SK-N-DZ (cell line): ENCODE results near the gene KRTAP10-5.
"Not testable (repeated sequence)": the region's sequence is repeated elsewhere in the genome, so short reads cannot be mapped to it uniquely, and the experiment has no call there.

ENCODE experiments used
- DNase-seq: peaks from one replicate; pipeline ENCODE4 v3.0.0-alpha.2; 2015; ENCODE audit warnings: low spot score

KRTAP10-5 gene

DNA sequence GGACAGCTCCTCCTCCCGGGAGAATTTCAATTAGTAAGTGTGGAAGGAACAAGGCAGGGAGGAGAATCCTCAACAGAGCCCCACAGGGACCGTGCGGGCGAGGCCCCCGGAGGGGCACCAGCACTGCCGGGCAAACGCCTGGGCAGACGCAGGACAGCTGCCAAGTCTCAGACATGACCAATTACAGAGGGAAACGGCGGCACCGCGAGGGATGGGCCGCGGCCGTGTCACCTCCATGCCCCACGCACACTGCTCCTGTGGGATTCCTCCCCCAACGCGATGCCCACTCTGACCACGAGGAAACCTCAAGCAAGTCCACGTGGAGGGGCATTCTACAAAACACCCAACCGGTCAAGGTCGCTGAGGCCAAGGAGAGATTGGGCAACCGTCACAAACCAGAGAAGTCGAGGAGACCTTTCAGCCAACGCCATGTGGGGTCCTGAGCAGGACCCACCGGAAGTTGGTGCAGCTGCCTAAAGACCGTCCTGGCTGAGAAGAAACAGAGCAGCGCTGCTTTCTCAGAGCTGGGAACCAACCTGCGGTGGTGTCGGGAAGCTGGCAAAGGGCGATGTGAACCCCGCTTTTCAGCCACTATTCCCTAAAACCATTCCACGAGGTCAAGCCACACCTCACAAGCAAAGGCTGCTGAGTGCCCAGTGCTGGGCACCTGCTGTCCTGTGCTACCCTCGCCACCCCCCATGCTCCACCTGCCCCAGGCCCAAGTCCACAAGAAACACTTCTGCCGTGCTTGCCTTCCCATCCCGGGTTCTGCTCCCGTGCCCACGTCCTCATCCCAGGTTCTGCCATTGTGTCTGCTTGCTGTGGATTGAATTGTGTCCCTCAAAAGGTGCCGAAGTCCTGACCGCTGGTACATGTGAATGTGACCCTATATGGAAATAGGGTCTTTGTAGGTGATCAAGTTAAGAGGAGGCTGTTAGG lies 8.3 kb downstream of the KRTAP10-5 start:
- DNase-seq = no peak

DNA sequence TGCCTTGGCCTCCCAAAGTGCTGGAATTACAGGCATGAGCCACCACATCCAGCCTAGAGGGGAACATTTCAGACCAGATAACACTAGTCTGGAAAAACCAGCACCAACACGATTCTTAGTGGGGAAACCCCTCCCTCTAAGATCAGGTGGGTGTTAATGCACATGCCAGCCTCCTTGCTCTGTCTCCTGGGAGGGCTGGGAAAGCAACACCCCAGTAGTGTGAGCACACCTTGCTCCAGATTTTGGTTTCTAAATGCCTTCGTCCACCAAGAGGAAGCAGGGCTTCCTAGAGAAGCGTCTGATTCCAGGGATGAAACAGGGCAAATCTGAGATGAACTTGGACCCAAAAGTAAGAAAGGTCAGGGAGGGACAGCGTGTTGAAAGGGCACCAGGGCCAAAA lies 9.1 kb downstream of the KRTAP10-5 start:
- no peak for DNase-seq

DNA sequence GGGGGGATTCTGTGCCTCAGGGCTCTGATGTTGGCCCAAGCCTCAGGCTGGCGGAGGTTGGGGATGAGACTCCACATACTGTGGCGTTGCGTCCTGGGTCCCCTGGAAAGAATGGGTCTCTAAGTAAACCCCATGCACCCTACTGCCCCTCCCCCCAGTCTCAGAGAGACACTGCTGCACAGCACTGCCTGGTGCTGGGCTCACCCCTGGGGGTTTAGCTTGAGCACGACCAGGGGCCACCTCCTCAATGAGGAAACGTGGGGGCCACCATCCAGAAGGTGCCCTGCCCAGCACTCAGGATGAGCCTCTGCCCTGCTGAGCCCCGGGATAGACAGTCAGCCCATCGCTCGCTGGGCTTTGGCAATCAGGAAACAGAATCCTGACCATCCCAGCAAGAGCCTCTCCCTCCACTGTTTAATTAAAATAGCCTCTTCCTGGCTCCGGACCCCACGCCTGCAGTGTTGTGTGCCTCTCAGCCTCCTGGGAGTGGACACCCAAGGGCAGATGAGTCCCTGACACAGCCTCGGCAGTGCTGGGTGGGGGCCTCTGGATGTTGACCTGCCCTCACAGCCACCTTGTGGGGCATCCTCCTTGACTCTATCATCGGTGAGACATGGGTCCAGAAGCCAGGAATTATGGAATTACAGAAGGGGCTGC lies 10.4 kb downstream of the KRTAP10-5 start:
- DNase-seq = no peak

DNA sequence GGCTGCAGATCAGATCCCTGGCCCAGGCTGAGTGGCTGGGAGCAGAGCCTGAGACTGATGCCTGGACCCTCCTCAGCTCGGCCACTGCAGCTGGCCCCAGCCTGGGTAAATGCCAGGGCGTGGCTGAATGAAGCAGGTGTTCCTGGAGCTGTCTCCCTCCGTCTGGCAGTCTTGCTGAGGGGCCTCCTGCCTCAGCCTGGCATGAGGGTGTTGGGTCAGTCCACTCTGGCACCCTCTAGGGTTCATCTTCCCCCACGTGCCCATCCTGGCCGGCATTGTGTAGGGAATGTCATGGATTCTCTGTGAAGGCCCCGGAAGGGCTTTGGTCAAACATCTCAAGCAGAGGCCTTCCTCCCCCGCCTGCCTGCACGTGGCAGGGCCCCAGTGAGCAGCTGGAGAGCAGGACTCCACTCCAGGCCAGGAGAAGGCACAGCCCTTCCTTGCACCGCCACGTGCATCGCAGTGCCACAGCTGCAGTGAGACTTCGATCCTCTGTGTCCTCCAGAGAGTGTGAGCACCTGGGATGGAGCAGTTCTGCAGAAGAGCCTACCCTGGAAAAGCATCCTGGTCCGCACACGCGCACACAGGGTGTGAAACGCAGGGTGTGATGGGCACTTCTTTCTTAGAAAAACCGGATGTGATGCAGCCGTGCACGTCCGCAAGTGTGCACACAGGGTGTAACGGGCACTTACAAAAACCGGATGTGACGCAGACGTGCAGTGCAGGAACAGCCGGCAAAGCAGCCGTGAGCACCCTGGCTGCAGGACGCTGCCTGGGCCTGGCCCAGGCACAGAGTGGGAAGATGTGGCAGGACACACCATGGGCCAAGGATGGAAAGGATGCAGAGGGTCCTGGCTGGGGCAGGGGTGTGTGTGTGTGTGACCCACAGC lies 11.5 kb downstream of the KRTAP10-5 start:
- DNase-seq = no peak

DNA sequence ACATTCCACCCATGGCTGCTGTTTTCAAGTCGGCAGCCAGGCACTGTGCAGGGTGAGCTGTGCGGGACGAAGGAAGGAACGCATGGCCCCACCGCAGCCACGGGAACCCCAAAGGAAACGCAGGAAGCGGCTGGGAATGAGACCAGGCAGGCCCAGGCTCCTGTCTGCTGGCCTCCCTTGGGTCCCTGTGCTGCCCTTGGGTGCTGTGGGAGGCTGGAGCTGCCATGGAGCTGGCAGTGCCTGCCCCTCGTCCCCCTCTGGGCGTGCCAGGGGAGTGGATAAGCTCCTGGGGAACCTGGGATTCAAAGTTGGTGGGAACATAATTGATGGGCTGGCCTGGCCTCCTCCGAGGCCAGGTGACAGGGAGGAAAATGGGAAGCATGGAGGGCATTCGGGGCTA lies 12.1 kb downstream of the KRTAP10-5 start:
- DNase-seq = no peak

DNA sequence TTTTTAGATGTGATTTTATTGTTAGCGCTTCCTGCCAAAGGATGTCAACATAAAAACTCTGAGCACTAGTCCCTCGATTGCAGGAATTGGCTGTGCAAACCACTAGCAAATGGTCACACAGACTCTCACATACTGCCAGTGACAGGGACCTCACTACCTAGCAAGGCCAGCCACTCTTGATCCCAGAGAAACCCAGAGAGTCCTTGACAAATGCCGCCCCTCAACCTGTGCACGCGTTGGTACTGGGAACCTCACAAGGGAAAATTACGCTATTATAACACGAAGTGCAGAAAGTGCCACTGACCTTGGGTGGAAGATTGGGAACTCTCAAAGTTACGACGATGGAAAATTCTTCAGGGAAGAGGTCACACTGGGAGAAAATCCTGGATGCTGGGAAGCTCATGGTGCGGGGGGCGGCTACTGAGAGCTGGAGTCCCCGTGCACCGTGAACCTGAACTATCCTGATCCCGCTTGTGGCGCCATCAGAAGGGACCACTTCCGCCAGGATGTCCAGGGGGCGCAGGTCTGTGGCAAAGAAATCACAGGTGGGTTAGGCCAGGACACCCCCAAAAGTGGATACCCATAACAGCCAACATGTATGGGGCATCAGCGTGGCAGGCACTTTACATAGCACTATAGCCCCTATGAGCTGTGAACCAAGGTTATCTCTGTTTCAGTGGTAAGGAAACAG lies 12.8 kb downstream of the KRTAP10-5 start:
- DNase-seq = no peak

DNA sequence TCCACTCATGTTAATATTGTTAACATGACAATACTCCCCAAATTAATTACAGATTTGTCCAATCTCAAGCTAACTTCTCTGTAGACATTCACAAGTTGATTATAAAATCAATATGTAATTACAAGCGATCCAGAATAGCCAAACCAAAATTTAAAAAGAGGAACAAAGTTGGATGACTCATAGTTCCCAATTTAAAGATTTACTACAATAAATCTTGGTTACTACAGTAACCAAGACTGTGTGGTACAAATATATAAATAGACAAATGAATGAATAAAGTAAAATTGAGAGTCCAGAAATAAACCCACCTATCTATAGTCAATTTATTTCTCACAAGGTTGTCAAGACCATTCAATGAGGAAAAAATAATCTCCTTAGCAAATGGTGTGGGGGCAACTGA lies 14.0 kb downstream of the KRTAP10-5 start:
- DNase-seq = no peak

DNA sequence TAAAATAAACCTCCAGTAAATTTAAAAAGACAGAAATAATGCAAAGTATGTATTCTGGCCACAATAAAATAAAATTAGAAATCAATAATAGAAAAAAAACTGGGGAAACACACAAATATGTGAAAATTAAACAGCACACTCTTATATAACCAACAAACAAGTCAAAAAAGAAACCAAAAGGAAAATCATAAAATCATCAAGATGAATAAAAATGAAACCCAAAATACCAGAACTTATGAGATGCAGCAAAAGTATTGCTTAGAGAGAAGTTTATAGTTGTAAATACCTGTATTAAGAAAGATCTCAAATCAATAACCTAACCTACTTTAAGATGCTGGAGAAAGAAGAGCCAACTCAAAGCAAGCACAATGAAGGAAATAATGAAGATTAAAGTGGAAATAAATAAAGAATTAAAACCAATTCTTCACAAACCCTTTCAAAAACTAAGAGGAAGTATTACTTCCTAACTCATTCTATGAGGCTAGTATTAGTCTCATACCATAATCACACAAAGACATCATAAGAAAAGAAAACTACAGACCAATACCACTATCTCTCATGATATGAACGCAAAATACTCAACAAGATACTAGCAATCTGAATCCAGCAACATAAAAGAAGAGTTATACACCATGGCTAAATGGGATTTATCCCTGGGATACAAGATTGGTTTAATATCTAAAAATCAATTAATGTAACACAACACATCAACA lies 15.4 kb downstream of the KRTAP10-5 start:
- DNase-seq = no peak

DNA sequence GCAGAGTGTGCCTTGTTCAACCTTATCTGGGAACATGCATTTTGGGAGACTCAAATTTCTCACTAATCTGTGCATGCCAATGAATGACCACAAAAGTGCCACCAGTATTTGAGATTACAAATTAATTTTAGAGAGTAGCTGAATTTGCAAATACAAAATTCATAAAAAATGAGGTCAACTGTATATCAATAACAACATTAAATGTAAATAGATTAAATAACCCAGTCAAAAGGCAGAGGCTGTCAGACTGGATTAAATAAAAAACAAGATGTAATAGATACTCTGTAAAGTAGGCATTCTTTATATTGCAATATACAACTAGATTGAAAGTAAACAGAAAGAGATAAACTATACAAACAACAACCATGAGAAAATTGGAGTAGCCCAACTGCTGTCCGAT lies 16.3 kb downstream of the KRTAP10-5 start:
- DNase-seq = no peak

DNA sequence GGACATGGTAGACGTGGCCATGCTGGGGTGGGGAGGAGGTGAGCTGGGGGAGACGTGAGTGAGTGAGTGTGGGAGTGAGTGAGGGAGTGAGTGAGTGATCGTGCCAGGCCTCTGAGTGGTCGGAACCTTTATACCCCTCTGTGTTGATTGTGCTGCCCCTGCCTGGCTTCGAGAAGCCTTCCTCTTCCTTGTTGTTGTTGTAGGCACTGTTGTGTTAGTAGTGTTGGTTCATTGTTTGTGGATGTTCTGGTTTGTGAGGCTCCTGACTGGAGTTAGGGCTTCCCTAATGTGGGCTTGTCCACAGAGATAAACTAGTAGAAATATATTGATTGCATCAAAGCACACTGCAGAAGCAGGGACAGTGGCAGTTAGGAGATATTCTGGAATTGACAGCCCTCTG lies 21.7 kb downstream of the KRTAP10-5 start, which contains the start of gene KRTAP10-3:
Gene KRTAP10-3 (minus strand): TSS at position 101 of the 400 bp plus-strand sequence. CDS start 80 bp downstream, at position 21.
- no peak for DNase-seq

DNA sequence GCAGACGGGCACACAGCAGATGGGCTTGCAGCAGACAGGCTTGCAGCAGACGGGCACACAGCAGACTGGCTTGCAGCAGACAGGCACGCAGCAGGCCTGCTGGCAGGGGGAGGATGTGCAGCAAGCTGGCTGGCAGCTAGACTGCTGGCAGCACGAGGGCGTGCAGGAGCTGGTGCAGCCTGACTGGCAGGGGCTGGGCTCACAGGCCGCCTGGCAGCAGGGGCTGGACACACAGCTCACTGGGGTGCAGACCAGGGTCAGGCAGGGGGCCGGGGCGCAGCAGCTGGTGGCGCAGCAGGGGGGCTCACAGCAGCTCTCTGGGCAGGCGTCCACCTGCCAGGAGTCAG lies 22.1 kb downstream of the KRTAP10-5 start:
- not testable (repeated sequence) for DNase-seq

DNA sequence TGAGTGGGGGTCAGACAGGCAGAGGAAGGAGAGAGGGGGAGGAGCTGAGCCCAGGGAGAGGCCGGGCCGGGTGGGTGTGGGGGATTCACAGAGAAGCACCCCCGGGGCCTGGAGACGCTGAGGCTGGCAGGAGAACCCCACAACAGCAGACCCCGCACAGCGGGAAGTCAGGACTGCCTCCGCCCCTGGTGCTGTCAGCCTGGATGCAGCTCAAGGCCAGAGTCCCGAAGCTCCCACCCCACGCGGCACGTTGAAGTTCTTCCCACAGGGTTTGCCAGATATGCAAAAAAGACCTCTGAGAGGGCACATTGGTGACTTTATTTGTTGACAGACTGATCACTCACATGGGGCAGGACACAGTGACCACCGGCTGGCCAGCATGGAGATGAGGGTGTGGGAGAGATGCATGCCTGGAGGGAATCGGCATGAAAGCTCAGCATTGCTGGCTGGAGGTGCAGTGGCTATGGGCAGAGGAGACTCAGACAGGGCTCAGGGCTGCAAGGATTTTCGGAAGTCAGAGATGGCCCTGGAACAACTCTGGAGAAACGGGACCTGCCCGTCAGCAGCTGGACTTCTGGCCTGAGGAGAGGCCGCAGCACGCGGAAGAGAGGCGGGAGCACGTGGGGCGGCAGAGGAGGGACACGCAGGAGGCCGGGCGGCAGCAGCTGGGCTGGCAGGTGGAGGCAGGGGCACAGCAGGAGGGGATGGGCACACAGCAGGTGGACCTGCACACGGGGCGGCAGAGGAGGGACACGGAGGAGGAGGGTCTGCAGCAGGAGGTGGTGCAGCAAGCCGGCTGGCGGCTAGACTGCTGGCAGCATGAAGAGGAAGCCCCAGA lies 22.7 kb downstream of the KRTAP10-5 start:
- no peak for DNase-seq

DNA sequence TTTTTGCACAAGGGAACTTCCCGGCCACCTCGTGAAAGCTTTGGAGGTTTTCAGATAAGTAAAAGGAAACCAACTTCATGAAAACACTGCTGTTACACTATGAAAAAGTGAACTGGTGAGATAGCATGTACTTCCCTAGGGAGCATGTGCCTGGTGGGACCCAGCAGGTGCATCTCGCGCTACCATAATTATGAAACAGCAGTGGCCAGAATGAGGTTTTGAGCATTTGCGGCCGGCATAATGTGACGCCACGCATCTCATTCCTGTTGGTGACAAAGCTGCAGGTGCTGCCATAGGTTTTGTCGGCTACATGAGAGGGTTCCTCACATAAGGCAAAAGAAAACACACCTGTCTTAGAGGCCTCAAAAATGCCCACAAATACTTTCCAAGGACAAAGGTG lies 23.5 kb downstream of the KRTAP10-5 start:
- DNase-seq = no peak

DNA sequence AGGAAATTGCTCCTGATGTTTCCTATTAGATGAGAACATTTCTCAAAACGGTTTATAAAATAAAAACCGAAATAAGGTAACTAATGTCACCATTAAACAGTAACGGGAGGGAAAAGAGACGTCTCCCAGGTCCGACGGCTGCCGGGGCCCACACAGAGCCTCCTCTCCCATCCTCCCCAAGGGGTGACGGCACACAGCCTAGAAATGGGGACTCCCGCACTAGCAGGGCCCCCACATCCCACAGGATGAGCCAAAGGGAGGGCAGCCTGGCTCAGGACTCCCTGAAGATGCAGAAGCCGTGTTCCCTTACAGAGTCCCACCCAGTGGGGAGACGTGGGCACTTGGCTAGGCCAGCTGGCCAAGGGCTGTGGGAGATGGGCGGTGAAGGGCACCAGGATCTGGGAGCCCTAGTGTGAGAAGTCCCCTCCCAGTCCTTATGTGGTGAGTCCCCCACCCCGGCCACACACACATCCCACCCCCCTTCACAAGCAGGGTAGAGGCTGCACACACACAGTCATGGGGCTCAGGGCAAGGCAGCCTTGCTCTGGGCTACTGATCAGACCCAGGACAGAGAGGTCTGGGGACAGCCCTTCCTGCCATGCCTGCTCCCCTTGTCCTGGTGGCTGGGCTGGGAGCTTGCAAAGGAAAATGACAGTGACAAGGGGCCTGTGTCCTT lies 25.1 kb downstream of the KRTAP10-5 start:
- DNase-seq = no peak

DNA sequence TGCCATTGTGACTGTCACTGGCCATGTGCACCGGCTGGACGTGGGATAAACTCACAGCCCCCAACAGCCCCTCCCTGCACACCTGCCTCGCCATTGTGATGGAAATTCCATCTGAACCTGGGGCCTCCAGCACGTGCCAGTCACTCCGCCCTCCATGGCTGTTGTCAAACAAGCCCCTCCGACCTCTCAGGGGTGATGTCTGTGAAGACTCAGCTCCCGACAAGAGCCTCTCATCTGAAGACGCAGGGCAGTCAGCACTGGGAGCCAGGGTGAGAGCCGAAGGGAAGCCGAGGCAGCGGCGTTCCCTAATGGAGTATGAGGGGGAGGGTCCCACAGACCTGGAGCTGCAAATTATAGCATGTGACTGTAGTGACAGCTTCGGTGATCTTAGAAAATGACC lies 27.7 kb downstream of the KRTAP10-5 start:
- no peak for DNase-seq

DNA sequence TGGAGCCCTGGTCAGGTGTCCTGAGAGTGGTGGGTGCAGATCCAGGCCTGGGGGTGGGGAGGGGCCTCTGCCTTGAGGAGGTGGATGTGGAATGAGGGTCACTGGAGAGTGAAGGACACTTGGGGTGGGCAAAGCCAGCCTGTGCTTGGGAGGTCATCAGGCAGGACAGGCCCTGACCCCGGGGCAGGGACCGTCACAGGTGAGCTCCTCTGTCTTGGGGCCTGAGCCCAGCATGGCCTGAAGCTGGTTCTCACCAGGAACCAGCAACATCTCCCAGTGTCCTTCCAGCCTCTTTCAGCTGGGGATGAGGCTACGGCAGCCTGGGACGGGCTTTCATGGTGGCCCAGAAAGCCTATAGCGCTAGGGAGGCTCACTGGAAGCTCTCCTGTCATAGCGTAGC lies 28.3 kb downstream of the KRTAP10-5 start:
- no peak for DNase-seq

DNA sequence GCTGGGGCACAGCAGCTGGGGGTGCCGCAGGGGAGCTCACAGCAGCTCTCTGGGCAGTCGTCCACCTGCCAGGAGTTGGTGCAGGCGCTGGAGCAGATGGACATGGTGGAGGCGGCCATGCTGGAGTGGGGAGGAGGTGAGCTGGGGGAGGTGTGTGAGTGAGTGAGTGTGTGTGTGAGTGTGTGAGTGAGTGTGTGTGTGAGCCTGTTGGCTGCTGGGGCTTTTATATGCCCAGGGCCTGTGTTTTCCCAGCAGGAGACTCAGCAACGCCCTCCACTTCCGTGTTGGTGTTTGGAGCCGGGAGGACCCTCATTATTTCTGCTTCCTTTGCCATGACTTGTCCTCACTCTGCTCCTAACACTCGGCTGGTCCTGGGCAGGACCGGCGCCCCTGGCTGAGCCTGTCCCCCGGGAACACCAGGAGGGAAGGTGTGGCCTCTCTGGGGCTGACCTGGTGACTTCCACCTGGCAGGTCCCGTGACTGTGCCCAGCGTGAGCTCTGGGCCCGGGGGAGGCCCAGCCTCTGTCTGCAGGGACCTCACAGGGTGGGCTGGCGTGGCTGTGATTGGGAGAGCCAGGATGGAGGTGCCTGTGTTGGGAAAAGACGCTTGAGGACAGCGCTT lies 29.0 kb downstream of the KRTAP10-5 start, which contains the start of gene KRTAP10-2:
Gene KRTAP10-2 (minus strand): TSS at position 166 of the 622 bp plus-strand sequence. CDS start 47 bp downstream, at position 119.
- no peak for DNase-seq

DNA sequence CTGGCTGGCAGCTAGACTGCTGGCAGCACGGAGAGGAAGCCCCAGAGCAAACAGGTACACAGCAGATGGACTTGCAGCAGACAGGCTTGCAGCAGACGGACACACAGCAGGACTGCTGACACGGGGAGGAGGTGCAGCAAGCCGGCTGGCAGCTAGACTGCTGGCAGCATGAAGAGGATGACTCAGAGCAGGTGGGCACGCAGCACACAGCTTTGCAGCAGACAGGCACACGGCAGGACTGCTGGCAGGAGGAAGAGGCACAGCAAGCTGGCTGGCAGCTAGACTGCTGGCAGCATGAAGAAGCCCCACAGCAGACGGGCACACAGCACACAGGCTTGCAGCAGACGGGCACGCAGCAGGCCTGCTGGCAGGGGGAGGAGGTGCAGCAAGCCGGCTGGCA lies 29.6 kb downstream of the KRTAP10-5 start:
- no peak for DNase-seq

DNA sequence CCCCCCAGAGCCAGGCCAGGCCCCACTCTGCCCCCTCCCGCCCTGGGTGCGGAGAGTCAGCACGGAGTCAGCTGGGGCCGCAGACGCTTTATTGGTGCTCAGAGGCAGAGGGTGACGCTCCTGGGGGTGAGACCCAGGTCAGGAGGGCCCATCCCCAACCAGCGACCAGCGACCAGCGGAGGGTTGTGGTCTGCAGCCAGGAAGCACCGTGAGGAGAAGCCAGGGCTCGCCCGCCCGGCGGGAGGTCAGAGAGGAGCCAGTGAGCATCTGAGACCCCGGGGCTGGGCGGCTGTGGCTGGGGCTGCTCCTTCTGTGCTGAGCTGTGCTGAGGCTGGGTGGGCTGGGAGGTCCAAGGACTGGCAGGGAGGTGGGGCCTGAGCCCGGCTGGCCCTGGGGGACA lies 30.1 kb downstream of the KRTAP10-5 start:
- not testable (repeated sequence) for DNase-seq
